NCI-H146 treated with DMSO at 0.1 percent for 48 hours (cell line): Measurements from ENCODE around the gene GABRG3.
A peak's percentile ranks its signal among the peaks of the same experiment; 100 is the strongest.

Experiments
- DNase-seq: peaks from one replicate; lab custom pipeline; 2025; ENCODE audit not compliant: unreplicated experiment; lab: John Stamatoyannopoulos, UW

GABRG3 gene

DNA sequence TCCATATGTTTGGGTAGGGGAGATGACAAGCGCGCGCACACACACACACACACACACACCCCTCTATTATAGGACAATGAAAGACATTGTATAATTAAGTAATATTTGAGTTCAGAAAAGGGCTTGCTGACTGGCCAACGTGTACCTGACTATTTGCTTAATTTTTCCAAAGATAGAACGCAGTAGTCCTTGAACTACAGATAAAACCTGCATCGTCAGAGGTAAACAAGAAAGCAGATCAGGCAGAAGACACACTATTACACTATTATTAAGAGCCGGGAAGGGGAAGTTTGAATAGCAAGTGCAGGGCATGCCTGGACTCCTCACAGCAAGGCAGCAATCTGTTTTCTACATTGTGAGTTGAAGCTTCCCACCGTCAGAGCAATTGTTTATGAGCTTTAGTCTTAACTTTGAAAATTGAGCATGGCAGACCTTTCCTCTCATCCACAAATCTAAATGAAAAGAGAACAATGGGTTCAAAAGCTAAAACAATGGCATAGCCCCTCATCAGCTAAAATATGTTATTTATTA, 427.7 kb downstream of the GABRG3 start:
- DNase-seq = peak; percentile 41

DNA sequence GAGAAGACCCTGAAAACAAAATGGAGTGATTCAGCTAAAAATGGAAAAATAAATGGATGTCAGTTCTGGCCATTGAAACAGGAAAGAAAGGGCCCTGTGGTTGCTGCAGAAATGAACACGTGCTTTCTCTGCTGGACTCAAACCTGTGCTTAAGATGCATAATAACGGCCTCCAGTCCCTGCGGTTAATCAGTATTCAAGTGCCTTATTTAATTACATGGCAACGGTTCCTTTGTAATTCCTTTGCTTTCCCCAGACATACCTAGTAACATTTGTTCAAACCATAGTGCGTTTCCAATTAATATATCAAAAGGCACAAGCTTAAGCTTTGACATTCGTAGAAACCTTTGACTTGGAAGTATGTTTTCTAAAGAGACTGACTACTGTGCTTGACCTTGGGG, 428.3 kb downstream of the GABRG3 start:
- peak; percentile 63 for DNase-seq

DNA sequence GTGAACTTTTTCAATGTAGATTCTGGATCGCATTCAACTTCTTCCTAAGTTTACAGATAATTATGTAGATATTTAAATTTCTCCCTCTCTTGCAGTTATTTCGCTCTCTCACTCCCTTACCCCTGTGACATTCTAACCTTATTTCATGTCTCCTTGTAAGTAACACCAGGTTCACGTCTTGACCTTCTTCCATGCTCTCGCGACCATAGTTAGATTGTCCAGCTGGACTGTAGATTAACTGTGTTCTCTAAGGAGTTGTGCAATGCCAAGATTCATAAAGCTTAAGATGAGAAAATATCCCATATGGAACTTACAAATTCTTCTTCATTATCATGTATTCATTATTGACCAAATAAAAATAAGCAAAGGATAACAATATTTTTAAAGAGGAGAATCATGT, 430.5 kb downstream of the GABRG3 start:
- DNase-seq = no peak

DNA sequence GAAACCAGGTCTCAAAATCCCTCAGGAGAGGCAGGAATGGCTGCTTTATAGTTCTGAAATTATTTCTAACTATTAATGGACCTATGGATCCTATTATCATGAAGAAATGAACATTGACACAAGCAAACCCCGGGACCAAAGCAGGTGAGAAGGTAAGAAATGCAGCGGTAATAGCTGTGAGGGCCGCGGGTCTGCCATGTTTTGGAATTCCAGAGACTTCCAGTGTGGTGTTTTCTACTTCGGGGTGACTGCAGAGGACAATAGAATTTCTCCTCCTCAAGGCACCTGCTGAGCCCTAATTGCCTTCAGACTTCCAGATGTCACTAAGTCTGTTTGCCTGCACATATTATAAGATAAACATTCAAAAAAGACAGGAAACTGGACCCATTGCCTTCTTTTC, 437.4 kb downstream of the GABRG3 start:
- no peak for DNase-seq

DNA sequence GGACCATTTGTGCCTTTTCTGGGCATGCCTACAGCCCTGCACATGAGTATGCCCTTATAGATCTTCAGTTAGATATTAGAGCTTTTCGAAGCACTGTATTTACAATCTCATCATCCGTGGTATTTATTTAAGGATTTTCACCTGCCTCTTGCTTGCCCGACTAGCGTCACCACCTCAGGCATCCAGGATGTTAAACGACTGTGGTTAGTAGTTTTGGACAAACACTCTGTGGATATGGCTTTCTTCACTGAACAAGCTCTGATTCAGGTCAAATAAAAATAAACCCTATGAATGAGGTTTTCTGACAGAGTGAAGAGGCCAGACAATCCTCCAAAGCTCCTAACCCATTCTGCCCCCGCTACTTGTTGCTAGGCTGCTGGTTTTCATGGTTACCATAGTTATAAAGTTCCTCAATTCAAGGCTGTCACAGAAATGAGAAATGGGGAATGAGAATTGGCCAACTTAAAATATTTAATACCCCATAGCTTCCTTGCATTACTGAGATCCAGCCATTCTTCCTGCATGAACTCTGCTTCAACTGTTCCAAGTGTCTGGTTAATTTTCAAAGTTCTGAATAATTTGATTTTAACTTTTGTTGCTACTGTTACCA, 440.1 kb downstream of the GABRG3 start:
- no peak for DNase-seq

- DNase-seq = peak; percentile 37
Measured at GRCh38 chr15:27412415-27412814, 441.4 kb downstream of the GABRG3 start.

- no peak for DNase-seq
Measured at GRCh38 chr15:27414168-27414870, 443.3 kb downstream of the GABRG3 start.

DNA sequence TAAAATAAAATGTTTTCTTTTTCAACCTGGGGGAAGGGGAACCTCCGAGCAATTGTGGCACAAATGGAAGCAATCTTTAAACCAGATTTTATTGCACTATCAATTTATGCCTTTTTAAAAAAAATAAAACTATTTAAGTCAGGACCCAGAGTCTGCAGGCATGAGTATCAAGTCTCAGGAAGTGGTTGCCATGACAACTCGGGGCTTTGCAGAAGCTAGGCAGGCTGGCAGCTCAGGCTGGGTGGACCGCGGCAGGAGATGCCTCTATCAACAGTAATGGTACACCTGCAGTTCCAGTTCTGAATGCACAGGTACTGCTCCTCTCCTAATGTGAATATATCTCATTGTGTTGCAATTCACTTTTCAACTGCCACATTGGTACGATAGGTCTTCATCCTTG, 447.7 kb downstream of the GABRG3 start:
- peak; percentile 39 for DNase-seq

DNA sequence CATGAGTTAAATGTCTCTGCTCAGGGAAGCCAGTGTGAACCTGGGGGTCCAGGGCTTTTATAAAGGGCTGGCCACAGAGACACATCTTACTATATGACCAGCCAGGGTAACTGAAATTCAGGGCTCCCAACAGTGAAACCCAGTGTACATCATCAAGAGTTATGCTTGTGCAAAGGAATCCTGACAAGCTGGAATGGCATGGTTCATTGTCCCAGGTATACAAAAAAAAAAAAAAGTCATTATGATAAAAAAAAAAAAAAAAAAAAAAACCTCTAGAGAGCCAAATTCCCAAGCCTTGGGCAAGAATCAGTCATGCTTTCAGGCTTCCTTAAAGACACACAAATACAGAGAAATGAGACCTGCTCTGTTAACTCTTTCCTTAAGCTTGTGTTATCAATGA, 452.0 kb downstream of the GABRG3 start:
- no peak for DNase-seq

DNA sequence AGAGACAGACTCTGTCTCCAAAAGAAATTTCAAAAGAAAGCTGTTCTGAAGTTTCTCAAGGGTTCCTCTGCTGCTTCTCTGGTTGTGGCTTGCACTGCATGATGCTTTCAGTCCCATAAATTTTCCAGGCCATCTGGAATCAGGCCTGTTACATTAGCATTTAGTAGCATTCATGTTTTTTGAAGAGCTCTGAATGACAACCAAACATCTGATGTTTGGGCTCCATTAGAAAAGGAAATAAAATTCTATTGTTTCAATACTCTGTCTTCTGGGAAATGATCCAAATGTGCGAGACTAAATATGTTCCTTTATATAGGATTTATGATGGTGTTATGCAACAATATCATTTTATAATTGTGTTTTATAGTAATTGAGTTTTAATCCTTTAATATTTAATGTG, 455.8 kb downstream of the GABRG3 start:
- no peak for DNase-seq

- DNase-seq = no peak
Measured at GRCh38 chr15:27427276-27427675, 456.3 kb downstream of the GABRG3 start.

GRCh38 chr15:27428151-27428550, 457.2 kb downstream of the GABRG3 start:
- DNase-seq = no peak

DNA sequence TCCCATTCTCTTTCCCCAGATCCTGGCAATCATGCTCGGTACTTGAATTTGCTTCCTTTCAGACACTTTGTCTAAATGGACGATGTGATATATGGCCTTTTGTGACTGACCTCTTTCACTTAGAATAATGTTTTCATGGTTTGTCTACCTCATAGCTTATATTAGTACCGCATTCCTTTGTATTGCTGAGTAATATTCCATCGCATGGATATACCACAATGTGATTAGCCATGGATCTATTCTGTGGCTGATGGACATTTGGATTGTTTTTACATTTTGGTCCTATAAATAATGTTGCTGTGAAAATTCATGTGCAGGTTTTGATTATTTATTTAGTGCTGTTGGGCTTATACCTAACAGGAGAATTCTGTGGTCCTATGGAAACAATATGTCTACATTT, 458.6 kb downstream of the GABRG3 start:
- DNase-seq = no peak

- DNase-seq = no peak
Measured at GRCh38 chr15:27433604-27434003, 462.6 kb downstream of the GABRG3 start.

- no peak for DNase-seq
Measured at GRCh38 chr15:27438403-27439375, 467.7 kb downstream of the GABRG3 start.

DNA sequence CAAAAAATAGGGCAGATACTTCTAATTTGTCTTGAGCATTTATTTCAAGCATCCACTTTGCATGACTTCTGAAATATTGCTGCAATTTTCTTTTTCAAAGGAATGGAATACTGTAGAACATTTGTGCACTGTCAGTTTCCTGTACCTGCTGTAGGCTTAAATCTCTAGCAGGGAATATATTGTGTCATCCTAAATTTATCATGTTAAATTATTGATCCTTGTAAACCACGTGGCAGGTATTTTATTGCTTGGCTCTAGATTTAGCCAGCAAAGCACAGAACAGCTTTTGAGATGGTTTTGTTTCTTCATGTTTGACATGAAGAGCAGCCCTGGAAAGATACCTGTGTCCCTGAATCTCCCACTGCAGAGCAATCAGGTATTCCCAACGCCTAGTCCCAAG, 470.1 kb downstream of the GABRG3 start:
- DNase-seq = no peak

- no peak for DNase-seq
Measured at GRCh38 chr15:27448234-27448633, 477.3 kb downstream of the GABRG3 start.

- no peak for DNase-seq
Measured at GRCh38 chr15:27448986-27449385, 478.0 kb downstream of the GABRG3 start.

- DNase-seq = no peak
Measured at GRCh38 chr15:27449941-27450340, 479.0 kb downstream of the GABRG3 start.

GRCh38 chr15:27454281-27455075, 483.5 kb downstream of the GABRG3 start:
- DNase-seq = no peak

- DNase-seq = no peak
Measured at GRCh38 chr15:27456807-27457206, 485.8 kb downstream of the GABRG3 start.
